K562 (cell line): ENCODE measurements around the gene RDM1. TPM values are rescaled to one million over a fixed set of nuclear protein-coding genes. Genes with fewer than 3 reads are reported as not detected.

Experiments
- ATAC-seq: fragments of 200-7000 bp; cut with Tn5 transposase; 3 replicates; pipeline ENCODE4 v1.9.1; 2020; ENCODE audit warnings: moderate library complexity
- BruUV-seq: library from RNA; stranded (reverse); fragments of 400-500 nt; replicated peaks from 2 replicates; lab custom pipeline; 2021; lab: Mats Ljungman, UMichigan
- CTCF ChIA-PET: fragments of 300-600 bp; formaldehyde crosslinking; extraction: SDS; loops from one replicate; lab custom pipeline; 2021; ENCODE audit warnings: low intra/inter-chr PET ratio; lab: Yijun Ruan, JAX
- POLR2A ChIA-PET: fragments of 300-600, 350-650 bp; sonication (Branson Sonifier 250); formaldehyde crosslinking; extraction: SDS; loops from one replicate; lab custom pipeline; 2021; ENCODE audit warnings: antibody characterized with exemption, inconsistent platforms; lab: Yijun Ruan, JAX
- DNase-seq, 4 experiments: peaks; one replicate each; pipeline versions ENCODE4 v3.0.0 to v3.0.0-alpha.2; 2011 to 2018; ENCODE audit warnings: low spot score in 3 of 4, mixed read lengths in 3 of 4; ENCODE audit errors: extremely low read depth in 1 of 4
- FAIRE-seq: peaks from 2 replicates; lab custom pipeline; 2011; peaks lifted over from hg19 to GRCh38; lab: Jason Lieb, UNC
- H2AFZ ChIP-seq: 2 replicates; pipeline ENCODE4 v1.6.0; 2011; ENCODE audit warnings: low read depth, low read length, control low read depth, inconsistent platforms
- H3K27ac ChIP-seq: fragments of 200-600 bp; 3 replicates; pipeline ENCODE4 v1.8.0; 2011; ENCODE audit warnings: low read depth, mild to moderate bottlenecking, control low read depth, inconsistent platforms, low read length, moderate library complexity, mixed read lengths; ENCODE audit errors: extremely low read depth
- H3K27me3 ChIP-seq, 2 experiments: fragments of 300-600 bp in 1 of 2; 2 replicates in 1 of 2; 3 replicates in 1 of 2; pipeline versions ENCODE4 v1.6.0 to v1.8.0; 2011; ENCODE audit warnings: inconsistent platforms in 2 of 2, low read length in 2 of 2, mild to moderate bottlenecking in 1 of 2, mixed read lengths in 1 of 2, moderate library complexity in 1 of 2; ENCODE audit not compliant: control insufficient read depth in 2 of 2, insufficient read depth in 2 of 2
- H3K36me3 ChIP-seq: fragments of 300-600 bp; 3 replicates; pipeline ENCODE4 v1.8.0; 2011; ENCODE audit warnings: mild to moderate bottlenecking, low read length, inconsistent platforms; ENCODE audit not compliant: control insufficient read depth, insufficient read depth
- H3K4me1 ChIP-seq, 2 experiments: fragments of 200-600 bp in 1 of 2; replicated peaks in 1 of 2; 2 replicates in 1 of 2; 3 replicates in 1 of 2; pipeline versions ENCODE4 v1.5.1 to v1.8.0; 2011; ENCODE audit warnings: inconsistent platforms in 2 of 2, low read length in 2 of 2, mild to moderate bottlenecking in 1 of 2, mixed read lengths in 1 of 2, moderate library complexity in 1 of 2; ENCODE audit not compliant: control insufficient read depth in 2 of 2, insufficient read depth in 2 of 2
- H3K4me2 ChIP-seq: 2 replicates; pipeline ENCODE4 v1.6.1; 2011; ENCODE audit warnings: low read length, control low read depth, inconsistent platforms, mixed read lengths; ENCODE audit not compliant: insufficient read depth
- H3K4me3 ChIP-seq: fragments of 200-600 bp; sonication (generic), shearing (Covaris generic); 2 replicates; pipeline ENCODE4 v1.5.1; 2016; ENCODE audit warnings: control low read depth, inconsistent platforms
- H3K79me2 ChIP-seq: fragments of 200-600 bp; 3 replicates; pipeline ENCODE4 v1.8.0; 2011; ENCODE audit warnings: low read length, inconsistent platforms; ENCODE audit not compliant: control insufficient read depth, insufficient read depth
- H3K9ac ChIP-seq, 2 experiments: 2 replicates each; pipeline versions ENCODE4 v1.6.0 to v1.6.1; 2011; ENCODE audit warnings: low read depth in 2 of 2, low read length in 2 of 2, control low read depth in 1 of 2, inconsistent platforms in 1 of 2, mild to moderate bottlenecking in 1 of 2, mixed read lengths in 1 of 2; ENCODE audit not compliant: insufficient read depth in 1 of 2
- H3K9me1 ChIP-seq: one replicate; pipeline ENCODE4 v1.6.0; 2011; ENCODE audit warnings: inconsistent platforms, mild to moderate bottlenecking, low read length, moderate library complexity; ENCODE audit not compliant: control insufficient read depth, insufficient read depth
- H3K9me3 ChIP-seq: replicated peaks from 2 replicates; pipeline ENCODE4 v1.5.1; 2011; ENCODE audit warnings: low read depth, low read length, inconsistent platforms; ENCODE audit not compliant: control insufficient read depth, insufficient read depth
- H4K20me1 ChIP-seq: replicated peaks from 2 replicates; pipeline ENCODE4 v1.6.1; 2011; ENCODE audit warnings: low read length, inconsistent platforms, mixed read lengths; ENCODE audit not compliant: control insufficient read depth, insufficient read depth
- DEAF1 ChIP-seq: fragments of 450-650 bp; formaldehyde crosslinking; IDR thresholded peaks from 2 replicates; pipeline ENCODE4 v1.4.0; 2020; ENCODE audit warnings: mild to moderate bottlenecking, moderate library complexity
- FOXA1 ChIP-seq: fragments of 450-650 bp; IDR thresholded peaks from 2 replicates; pipeline ENCODE4 v1.6.1; 2016; ENCODE audit warnings: mild to moderate bottlenecking, borderline replicate concordance
- JUND ChIP-seq, 2 experiments: IDR thresholded peaks; 2 replicates in 1 of 2; 3 replicates in 1 of 2; pipeline ENCODE4 v1.6.1; 2011; ENCODE audit warnings: borderline replicate concordance in 2 of 2, low read depth in 2 of 2, low read length in 2 of 2, improper control_type of control experiment in 1 of 2, missing biosample characterization in 1 of 2, missing genetic modification characterization in 1 of 2, missing genetic modification reagents in 1 of 2
- MCM5 ChIP-seq: fragments of 450-650 bp; IDR thresholded peaks from 2 replicates; pipeline ENCODE4 v1.6.1; 2016; ENCODE audit warnings: low read depth
- NR2C2 ChIP-seq, 2 experiments: fragments of 200-800 bp in 1 of 2; sonication (Bioruptor generic) in 1 of 2; sonication (generic) in 1 of 2; formaldehyde crosslinking in 1 of 2; IDR thresholded peaks; 2 replicates each; pipeline versions ENCODE4 v1.6.1 to v1.8.0; 2016 to 2022; ENCODE audit warnings: mild to moderate bottlenecking in 1 of 2, missing compliant biosample characterization in 1 of 2, missing genetic modification characterization in 1 of 2, missing genetic modification reagents in 1 of 2
- PKNOX1 ChIP-seq: fragments of 450-650 bp; IDR thresholded peaks from 2 replicates; pipeline ENCODE4 v1.6.1; 2016
- SNIP1 ChIP-seq: fragments of 450-650 bp; IDR thresholded peaks from 2 replicates; pipeline ENCODE4 v1.7.1; 2017; ENCODE audit warnings: low read depth, mild to moderate bottlenecking
- ZKSCAN3 ChIP-seq: fragments of 250-450 bp; sonication (Bioruptor Pico); IDR thresholded peaks from 2 replicates; pipeline ENCODE4 v1.4.0; 2020
- ZNF124 ChIP-seq: sonication (generic); formaldehyde crosslinking; IDR thresholded peaks from 2 replicates; pipeline ENCODE4 v1.8.1; 2022; ENCODE audit warnings: missing genetic modification reagents
- ZNF175 ChIP-seq: fragments of 200-800 bp; sonication (Bioruptor generic); IDR thresholded peaks from 2 replicates; pipeline ENCODE4 v1.6.1; 2016; ENCODE audit warnings: low read depth, mild to moderate bottlenecking, missing genetic modification characterization, missing compliant biosample characterization
- ZNF347 ChIP-seq: fragments of 450-650 bp; formaldehyde crosslinking; IDR thresholded peaks from 2 replicates; pipeline ENCODE4 v1.4.0; 2020; ENCODE audit warnings: low read depth, mild to moderate bottlenecking, moderate library complexity
- WGBS: fragments of 100-300 bp; shearing (Covaris generic); methylation state at CpG from one replicate; pipeline ENCODE4 v1.1.6; 2016; ENCODE audit warnings: low coverage, mixed read lengths; ENCODE audit not compliant: insufficient coverage; ENCODE audit errors: missing lambda C conversion rate; 5-methylcytosine and 5-hydroxymethylcytosine counted together
- in situ Hi-C: fragments of 300-500 bp; cut with MboI; formaldehyde crosslinking; loops from 4 replicates; pipeline ENCODE4 v1.15.0; 2018; ENCODE audit warnings: inconsistent platforms, mixed read lengths
- intact Hi-C: fragments of 100-400 bp; cut with micrococcal nuclease; formaldehyde crosslinking; loops from 2 replicates; pipeline ENCODE4 v1.14.2; 2022
- polyA plus RNA-seq, 8 experiments: library from polyadenylated mRNA; depleted of rRNA in 4 of 8; stranded (reverse) in 5 of 8; unstranded in 3 of 8; fragments of >200 nt; fragmentation: Nextera tagmentation in 2 of 8; fragmentation: Illumina TruSeq in 1 of 8; extraction: Ambion mirVana in 2 of 8; extraction: Trizol in 1 of 8; gene quantifications; 2 replicates each; pipeline versions ENCODE4 v1.2.1 to v1.2.3, GENCODE V29; 2011 to 2014; ENCODE audit warnings: inconsistent platforms in 1 of 8, missing spikeins in 1 of 8
- total RNA-seq, 7 experiments: library from RNA; depleted of rRNA in 6 of 7; stranded (reverse); fragments of >200 nt in 6 of 7; fragmentation: Illumina TruSeq in 2 of 7; extraction: Trizol in 2 of 7; gene quantifications; 2 replicates each; pipeline versions ENCODE4 v1.2.1 to v1.2.3, GENCODE V29; 2011 to 2021; ENCODE audit warnings: low replicate concordance in 1 of 7

RDM1 gene
- total and polyA plus RNA-seq, 9 of the 15 experiments (the other 6 are each of a cell fraction or from before 2014, with no cell fraction given), result 2.5 to 11.2 (median 5.4) TPM

GRCh38 chr17:35969558-35970380, 39.2 kb upstream of the RDM1 start (continued):
- TF ChIP-seq JUND (IDR thresholded peaks at IDR 0.05; ENCODE audit: borderline replicate concordance, low read depth, low read length) (no peak; the same call in 1 of the 2 replicates), JUND (tag; IDR thresholded peaks at IDR 0.05; ENCODE audit: borderline replicate concordance, low read depth, low read length) (peak; percentile 28; the same call in 1 of the 3 replicates), ZKSCAN3 (CRISPR knock-in tag) (peak; percentile 96), ZNF347 (CRISPR knock-in tag) (no peak), DEAF1 (CRISPR knock-in tag) (peak; percentile 43; the same call in 1 of the 2 replicates)

- no TSS peak for BruUV-seq
- no peak for FAIRE-seq
- ChIA-PET POLR2A (no interaction called here), CTCF (interaction anchor here (1.3 to 1.5 kb wide), 3 partner anchors 40 to 514 kb away, joined by 8 to 14 read pairs (median 8); no protein-coding TSS in a partner anchor)
- Histone ChIP-seq H3K9me3 (no peaks in the 10 kb centered on the region), H3K27ac (no peak overlapping the region), H3K4me1 (no peaks in the 10 kb centered on the region), H3K9ac (no peak overlapping the region), H3K27me3 (peaks cover 9 to 18% of the 10 kb centered on the region in 2 experiments; a peak in 4 of 5 replicates), H4K20me1 (no peaks in the 10 kb centered on the region), H3K4me2 (no peak overlapping the region), H3K9me1 (no peaks in the 10 kb centered on the region), H3K4me3 (no peak overlapping the region), H3K36me3 (no peaks in the 10 kb centered on the region), H2AFZ (no peak overlapping the region), H3K79me2 (no peaks in the 10 kb centered on the region)
- 15% methylated on average over 9 of the region's 10 CpGs for WGBS
- in situ Hi-C loops, result loop anchor here (25.0 kb wide), 1 partner anchor 519 kb away; the partner anchor contains the start of gene ZNHIT3
- no peak for DNase-seq
- TF ChIP-seq NR2C2 (CRISPR knock-in tag; IDR thresholded peaks at IDR 0.05), result no peak
- TF ChIP-seq NR2C2 (tag; IDR thresholded peaks at IDR 0.05), result no peak
- TF ChIP-seq PKNOX1, result no peak
- no peak for TF ChIP-seq ZNF175 (CRISPR knock-in tag)
- no peak for TF ChIP-seq SNIP1
- TF ChIP-seq MCM5, result no peak
- TF ChIP-seq FOXA1, result no peak
- no peak for TF ChIP-seq ZNF124 (CRISPR knock-in tag)
- intact Hi-C loops, result loop anchor here (1.0 to 5.0 kb wide), 4 partner anchors 22 to 181 kb away; no protein-coding TSS in a partner anchor
- no peak for ATAC-seq
Observed at GRCh38 chr17:35968520-35969054, 38.0 kb upstream of the RDM1 start.
